SJCRH30 (cell line): ENCODE data around the gene ZFPM1. TPM values are rescaled to one million over a fixed set of nuclear protein-coding genes. Genes with fewer than 3 reads are reported as not detected.
"Not testable (repeated sequence)": the region's sequence is repeated elsewhere in the genome, so short reads cannot be mapped to it uniquely, and the experiment has no call there.

Source experiments
- DNase-seq, 2 experiments: peaks; one replicate each; pipeline ENCODE4 v3.0.0-alpha.2; 2015 to 2020
- H3K27ac ChIP-seq: fragments of 250-450 bp; sonication (Bioruptor Pico); 2 replicates; pipeline ENCODE4 v1.5.1; 2020; ENCODE audit warnings: mild to moderate bottlenecking, moderate library complexity
- H3K27me3 ChIP-seq: fragments of 250-450 bp; sonication (Bioruptor Pico); 2 replicates; pipeline ENCODE4 v1.5.1; 2020; ENCODE audit warnings: mild to moderate bottlenecking, moderate library complexity
- H3K36me3 ChIP-seq: fragments of 250-450 bp; sonication (Bioruptor Pico); 2 replicates; pipeline ENCODE4 v1.5.1; 2020; ENCODE audit warnings: mild to moderate bottlenecking, moderate library complexity
- H3K4me1 ChIP-seq: fragments of 250-450 bp; sonication (Bioruptor Pico); 2 replicates; pipeline ENCODE4 v1.5.1; 2020; ENCODE audit warnings: mild to moderate bottlenecking, moderate library complexity
- H3K4me3 ChIP-seq: fragments of 250-450 bp; sonication (Bioruptor Pico); 2 replicates; pipeline ENCODE4 v1.5.1; 2020; ENCODE audit warnings: mild to moderate bottlenecking, moderate library complexity
- H3K9me3 ChIP-seq: fragments of 250-450 bp; sonication (Bioruptor Pico); replicated peaks from 2 replicates; pipeline ENCODE4 v1.5.1; 2020; ENCODE audit warnings: mild to moderate bottlenecking, moderate library complexity
- total RNA-seq: library from RNA; depleted of rRNA; stranded (reverse); fragments of >200 nt; shearing (Covaris generic); gene quantifications from 2 replicates; pipeline ENCODE4 v1.2.3, GENCODE V29; 2014

Gene ZFPM1
- total RNA-seq, 1 experiment from 2014 or later: 0.85 TPM

DNA sequence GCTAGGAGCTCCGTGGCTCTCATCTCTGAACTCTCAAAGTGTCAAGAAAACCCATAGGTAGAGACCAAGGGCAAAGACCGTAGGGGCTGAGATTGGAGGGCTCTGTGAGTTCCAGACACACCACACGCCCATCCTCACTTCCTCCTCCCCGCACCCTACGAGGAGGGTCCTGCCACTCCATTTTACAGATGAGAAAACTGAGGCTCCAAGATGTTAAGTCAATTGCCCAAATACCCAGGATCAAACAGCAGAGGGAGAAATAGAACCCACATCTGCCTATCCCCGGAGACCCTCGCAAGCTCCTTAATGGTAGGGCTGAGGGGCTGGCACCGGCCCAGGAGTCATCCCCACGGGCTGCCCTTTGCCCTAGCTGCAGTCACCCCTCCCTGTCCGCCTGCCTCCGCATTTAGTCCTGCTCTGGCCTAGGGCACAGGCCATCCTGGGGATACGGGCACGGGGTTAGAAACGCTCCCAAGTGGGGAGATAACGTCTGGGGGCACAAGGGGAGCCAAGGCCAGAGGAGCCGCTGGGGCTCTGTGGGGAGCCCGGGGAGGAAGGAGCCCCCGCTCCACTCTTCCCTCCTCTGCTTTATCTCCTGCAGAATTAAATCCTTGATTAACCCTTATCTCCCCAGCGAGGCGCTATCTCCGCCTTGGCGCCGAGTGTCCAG is 63.0 kb downstream of the ZFPM1 start:
- peaks cover under 1% of the 10 kb centered on the region; the same call in 1 of the 2 replicates for H3K4me1 ChIP-seq
- no peak overlapping the region for H3K27ac ChIP-seq
- no peaks in the 10 kb centered on the region for H3K27me3 ChIP-seq
- no peaks in the 10 kb centered on the region for H3K36me3 ChIP-seq
- no peak overlapping the region for H3K4me3 ChIP-seq
- H3K9me3 ChIP-seq: no peaks in the 10 kb centered on the region
- no peak for DNase-seq

DNA sequence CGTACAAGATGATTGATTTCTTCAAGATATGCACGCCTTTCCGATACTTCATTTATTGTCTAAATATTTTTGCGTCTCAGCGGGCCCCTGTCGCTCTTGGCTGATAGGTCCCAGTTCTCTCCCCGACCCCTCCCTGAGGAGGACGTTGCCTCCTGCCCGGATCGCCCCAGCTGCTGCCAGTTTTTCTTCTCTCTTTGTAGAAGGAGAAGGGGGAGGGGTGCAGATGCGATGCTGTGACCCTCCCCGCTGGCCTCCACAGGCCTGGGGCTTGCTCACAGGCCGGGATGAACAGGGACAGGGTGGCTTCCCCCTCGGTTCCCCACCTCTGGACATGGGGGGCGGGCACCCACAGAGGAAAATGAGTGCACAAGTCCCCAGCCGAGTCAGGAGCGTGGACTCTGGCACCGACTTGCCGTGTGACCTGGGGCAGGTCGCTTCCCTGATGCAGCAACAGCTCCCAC is 63.6 kb downstream of the ZFPM1 start:
- Histone ChIP-seq H3K9me3 (no peaks in the 10 kb centered on the region), H3K4me3 (no peak overlapping the region), H3K36me3 (no peaks in the 10 kb centered on the region), H3K27ac (no peak overlapping the region), H3K27me3 (no peaks in the 10 kb centered on the region), H3K4me1 (no peaks in the 10 kb centered on the region)
- no peak for DNase-seq

DNA sequence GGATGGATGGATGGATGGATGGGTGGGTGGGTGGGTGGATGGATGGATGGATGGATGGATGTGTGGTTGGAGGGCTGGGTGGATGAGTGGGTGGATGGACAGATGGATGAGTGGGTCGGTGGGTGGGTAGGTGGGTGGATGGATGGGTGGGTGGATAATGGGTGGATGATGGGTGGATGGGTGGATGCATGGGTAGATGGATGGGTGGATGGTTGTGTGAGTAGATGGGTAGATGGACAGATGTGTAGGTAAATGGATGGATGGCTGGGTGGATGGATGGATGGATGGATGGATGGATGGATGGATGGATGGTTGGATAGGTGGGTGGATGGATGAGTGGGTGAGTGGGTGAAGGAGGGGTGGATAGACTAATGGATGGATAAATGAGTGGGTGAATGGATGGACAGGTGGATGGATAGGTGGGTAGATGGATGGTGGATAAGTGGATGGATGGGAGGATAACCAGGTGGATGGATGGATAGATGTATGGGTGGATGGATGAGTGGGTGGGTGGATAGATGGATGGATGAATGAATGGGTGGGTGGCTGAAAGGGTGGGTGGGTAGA is 64.2 kb downstream of the ZFPM1 start:
- H3K4me3 ChIP-seq, H3K9me3 ChIP-seq, H3K27me3 ChIP-seq, DNase-seq, H3K36me3 ChIP-seq, H3K4me1 ChIP-seq, H3K27ac ChIP-seq: not testable (repeated sequence)

DNA sequence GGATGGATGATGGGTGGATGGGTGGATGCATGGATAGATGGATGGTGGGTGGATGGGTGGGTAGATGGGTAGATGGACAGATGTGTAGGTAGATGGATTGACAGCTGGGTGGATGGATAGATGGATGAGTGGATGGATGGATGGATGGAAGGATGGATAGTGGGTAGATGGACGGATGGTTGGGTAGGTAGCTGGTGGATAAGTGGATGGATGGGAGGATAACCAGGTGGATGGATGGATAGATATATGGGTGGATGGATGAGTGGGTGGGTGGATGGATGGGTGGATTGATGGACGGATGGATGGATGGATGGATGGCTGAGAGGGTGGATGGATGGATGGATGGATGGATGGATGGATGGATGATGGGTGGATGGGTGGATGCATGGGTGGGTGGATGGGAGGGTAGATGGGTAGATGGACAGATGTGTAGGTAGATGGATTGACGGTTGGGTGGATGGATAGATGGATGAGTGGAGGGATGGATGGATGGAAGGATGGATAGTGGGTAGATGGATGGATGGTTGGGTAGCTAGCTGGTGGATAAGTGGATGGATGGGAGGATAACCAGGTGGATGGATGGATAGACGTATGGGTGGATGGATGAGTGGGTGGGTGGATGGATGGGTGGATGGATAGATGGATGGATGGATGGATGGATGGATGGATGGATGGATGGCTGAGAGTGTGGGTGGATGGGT is 65.5 kb downstream of the ZFPM1 start:
- H3K27me3 ChIP-seq, H3K36me3 ChIP-seq, H3K27ac ChIP-seq, H3K9me3 ChIP-seq, H3K4me1 ChIP-seq, H3K4me3 ChIP-seq, DNase-seq: not testable (repeated sequence)

DNA sequence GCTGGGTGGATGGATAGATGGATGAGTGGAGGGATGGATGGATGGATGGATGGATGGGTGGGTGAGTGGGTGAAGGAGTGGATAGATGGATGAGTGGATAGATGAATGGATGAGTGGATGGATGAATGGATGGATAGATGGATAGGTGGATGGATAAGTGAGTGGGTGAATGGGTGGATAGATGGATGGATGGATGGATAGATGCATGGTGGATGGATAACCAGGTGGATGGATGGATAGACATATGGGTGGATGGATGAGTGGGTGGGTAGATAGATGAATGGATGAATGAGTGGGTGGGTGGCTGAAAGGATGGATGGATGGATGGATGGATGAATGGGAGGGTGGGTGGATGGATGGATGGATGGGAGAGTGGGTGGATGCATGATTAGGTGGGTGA is 66.2 kb downstream of the ZFPM1 start:
- DNase-seq: no peak
- Histone ChIP-seq H3K36me3 (no peaks in the 10 kb centered on the region), H3K4me1 (no peaks in the 10 kb centered on the region; the same call in 1 of the 2 replicates), H3K4me3 (no peak overlapping the region), H3K27me3 (no peaks in the 10 kb centered on the region), H3K9me3 (no peaks in the 10 kb centered on the region), H3K27ac (no peak overlapping the region)

DNA sequence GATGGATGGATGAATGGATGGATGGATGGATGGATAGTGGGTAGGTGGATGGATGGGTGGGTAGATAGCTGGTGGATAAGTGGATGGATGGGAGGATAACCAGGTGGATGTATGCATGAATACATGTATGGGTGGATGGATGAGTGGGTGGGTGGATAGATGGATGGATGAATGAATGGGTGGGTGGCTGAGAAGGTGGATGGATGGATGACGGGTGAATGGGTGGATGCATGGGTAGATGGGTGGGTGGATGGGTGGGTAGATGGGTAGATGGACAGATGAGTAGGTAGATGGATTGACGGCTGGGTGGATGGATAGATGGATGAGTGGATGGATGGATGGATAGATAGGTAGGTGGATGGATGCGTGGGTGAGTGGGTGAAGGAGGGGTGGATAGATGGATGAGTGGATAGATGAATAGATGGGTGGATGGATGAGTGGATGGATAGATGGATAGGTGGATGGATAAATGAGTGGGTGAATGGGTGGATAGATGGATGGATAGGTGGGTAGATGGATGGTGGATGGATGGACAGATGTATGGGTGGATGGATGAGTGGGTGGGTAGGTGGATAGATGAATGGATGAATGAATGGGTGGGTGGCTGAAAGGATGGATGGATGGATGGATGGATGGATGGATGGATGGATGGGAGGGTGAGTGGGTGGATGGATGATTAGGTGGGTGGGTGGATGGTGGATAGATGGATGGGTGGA is 67.0 kb downstream of the ZFPM1 start:
- no peak overlapping the region for H3K4me3 ChIP-seq
- no peaks in the 10 kb centered on the region; the same call in 1 of the 2 replicates for H3K4me1 ChIP-seq
- DNase-seq: no peak
- no peaks in the 10 kb centered on the region for H3K9me3 ChIP-seq
- no peaks in the 10 kb centered on the region for H3K27me3 ChIP-seq
- H3K36me3 ChIP-seq: no peaks in the 10 kb centered on the region
- no peak overlapping the region for H3K27ac ChIP-seq

DNA sequence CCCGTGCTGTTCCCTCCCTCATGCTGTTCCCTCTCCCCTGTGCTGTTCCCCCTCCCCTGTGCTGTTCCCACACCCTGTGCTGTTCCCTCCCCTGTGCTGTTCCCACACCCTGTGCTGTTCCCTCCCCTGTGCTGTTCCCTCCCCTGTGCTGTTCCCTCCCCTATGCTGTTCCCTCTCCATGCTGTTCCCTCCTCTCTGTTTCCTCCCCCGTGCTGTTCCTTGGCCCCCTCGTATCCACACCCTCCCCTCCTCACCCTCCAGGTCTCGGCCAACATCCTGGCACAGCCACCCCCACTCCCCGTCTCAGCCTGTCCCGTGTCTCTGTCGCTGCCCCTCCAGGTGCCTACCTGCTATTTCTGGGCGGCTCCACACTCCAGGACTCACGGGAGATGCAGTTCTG is 68.6 kb downstream of the ZFPM1 start:
- no peak overlapping the region for H3K4me3 ChIP-seq
- H3K4me1 ChIP-seq: no peaks in the 10 kb centered on the region; the same call in 1 of the 2 replicates
- no peak for DNase-seq
- H3K27ac ChIP-seq: no peak overlapping the region
- H3K9me3 ChIP-seq: no peaks in the 10 kb centered on the region
- H3K36me3 ChIP-seq: no peaks in the 10 kb centered on the region
- H3K27me3 ChIP-seq: no peaks in the 10 kb centered on the region

DNA sequence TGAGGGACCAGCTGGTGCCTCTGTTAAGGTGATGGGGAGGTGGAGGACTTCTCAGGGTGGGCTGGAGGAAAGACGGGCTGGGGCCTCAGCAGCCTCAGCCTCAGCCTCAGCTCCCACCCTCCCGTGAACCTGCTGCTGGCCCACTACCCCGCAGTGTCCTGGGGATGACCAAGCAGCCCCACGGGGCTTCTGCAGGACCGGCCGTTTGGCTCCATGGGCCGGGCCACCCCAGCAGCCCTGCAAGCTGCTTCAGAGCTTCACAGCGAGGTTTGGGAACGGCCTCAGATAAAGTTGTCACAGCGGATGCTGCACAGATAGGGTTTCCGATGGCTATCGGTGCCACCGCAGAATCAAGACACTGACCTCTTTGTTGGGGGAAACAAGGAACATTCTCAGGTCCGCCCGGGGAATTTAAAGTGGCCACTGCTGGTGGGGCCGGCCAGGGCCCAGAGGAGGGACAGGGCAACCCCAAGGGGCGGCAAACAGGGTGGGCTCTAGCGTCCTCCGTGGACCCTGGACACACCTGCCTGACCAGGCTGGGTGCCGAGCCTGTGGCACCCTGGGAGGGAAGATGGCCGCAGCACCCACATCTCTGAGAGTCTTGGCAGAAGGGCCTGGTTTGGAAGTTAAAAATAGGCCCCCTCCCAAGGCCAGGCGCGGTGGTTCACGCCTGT is 69.3 kb downstream of the ZFPM1 start:
- Histone ChIP-seq H3K9me3 (no peaks in the 10 kb centered on the region), H3K36me3 (no peaks in the 10 kb centered on the region), H3K27ac (no peak overlapping the region), H3K4me1 (peaks cover 2% of the 10 kb centered on the region; the same call in 1 of the 2 replicates), H3K27me3 (no peaks in the 10 kb centered on the region), H3K4me3 (no peak overlapping the region)
- peak; percentile 46 to 65 for DNase-seq

DNA sequence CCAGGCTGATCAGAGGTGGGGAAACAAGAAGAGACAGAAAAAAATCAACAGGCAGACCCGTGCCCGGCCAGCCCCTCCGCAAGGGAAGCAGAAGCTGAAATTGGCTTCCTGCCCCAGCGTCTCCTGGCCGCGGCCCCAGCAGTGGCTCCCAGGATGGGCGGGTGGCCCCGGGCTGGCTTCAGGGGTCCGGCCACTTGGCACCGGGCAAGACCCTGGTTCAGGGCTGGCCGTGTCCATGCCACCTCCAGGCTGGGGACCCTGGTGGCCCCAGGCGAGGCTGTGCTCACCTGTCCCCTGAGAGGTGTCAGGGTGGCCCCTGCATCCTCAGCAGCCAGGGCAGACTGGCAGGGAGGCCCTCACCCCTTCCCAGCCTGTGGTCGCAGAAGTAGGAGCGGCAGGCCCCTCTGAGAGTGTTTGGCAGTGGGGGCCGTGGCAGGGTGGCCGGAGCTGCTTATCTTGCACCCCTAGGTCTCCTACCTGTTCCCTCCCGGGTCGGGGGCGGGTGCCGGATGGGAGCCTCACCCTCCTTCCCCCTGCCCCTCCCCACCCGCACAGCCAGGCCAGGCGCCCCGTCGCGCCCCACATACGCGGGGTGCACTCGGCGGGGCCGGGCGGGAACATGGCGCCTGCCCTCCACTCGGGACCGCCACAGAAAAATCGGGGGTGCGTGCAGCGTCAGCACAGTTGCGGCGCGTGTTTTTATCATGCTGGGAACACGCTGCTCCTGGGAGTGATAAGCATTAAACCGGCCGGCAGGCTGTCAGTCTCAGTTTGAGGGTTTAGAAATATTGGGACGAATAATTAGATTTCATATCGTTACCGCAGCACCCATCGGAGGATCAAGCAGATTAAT is 70.5 kb downstream of the ZFPM1 start:
- Histone ChIP-seq H3K9me3 (no peaks in the 10 kb centered on the region), H3K4me3 (no peak overlapping the region), H3K27ac (no peak overlapping the region), H3K27me3 (no peaks in the 10 kb centered on the region), H3K4me1 (peaks cover 4% of the 10 kb centered on the region; the same call in 1 of the 2 replicates), H3K36me3 (no peaks in the 10 kb centered on the region)
- no peak for DNase-seq

DNA sequence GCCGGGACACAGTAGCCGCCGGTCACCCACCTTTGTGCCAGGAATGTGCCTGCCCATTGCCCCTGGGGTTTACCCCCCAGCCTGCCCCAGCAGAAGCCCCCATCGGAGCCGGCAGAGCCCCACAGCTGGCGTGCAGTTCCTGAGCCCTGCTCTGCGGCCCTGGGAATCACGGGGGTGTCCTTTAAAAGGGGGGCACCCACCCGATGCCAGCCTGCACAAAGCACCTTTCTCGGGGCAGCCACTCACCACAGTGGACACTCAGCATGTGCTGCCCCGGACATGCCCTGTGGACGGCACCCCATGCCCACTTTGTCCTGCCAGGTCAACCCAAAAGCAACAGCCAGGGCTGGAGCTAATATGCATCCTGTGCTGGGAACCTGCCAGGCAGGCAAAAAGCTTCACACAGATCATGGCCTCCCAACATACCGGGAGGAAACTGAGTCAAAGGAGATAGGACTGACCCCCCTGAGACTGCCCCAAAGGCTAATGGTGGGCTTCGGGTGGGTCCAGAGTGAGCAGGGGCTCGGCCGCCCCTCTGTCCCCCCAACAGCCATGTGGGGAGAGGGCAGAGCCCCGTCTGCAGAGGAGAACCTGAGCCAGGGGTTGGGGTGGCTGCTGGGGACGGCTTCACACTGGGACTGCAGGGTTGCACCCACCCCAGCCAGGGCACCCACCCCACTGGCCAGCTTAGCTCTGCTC is 71.3 kb downstream of the ZFPM1 start:
- Histone ChIP-seq H3K36me3 (no peaks in the 10 kb centered on the region), H3K27me3 (no peaks in the 10 kb centered on the region)
- DNase-seq: no peak

DNA sequence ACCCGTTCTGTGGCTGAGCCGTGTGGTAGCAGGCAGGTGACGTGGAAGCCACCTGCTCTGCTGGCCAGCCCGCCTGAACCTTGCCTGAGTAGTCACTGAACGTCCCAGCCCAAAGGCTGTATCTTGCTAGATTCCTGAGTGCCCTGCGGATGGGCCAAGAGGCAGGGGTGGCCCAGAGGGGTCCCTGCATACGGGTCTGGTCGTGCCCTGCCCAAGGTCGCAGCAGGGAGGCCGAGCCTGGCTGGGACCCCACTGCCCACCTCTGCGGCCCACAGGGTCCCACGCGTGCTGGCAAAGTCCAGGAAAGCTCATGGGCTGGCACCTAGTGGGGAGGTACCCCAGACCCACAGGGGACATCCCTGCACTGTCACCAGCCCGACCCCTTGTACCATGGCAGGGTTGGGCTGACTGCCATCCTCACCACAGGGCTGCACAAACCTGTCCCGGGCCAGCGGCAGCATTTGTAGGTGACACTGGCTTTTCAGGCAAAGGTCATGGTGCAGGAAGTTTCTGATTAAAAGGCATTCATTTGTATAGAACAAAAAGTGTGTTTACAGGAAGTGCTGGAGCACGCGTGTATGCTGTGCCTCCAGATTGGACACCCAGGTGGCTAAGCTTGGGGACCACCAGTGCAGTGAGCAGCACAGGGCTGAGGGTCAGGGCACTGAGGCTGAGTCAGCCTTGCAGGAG is 72.0 kb downstream of the ZFPM1 start:
- H3K27me3 ChIP-seq: no peaks in the 10 kb centered on the region
- no peak overlapping the region for H3K27ac ChIP-seq
- DNase-seq: no peak
- H3K9me3 ChIP-seq: no peaks in the 10 kb centered on the region
- peaks cover 4% of the 10 kb centered on the region; the same call in 1 of the 2 replicates for H3K4me1 ChIP-seq
- H3K4me3 ChIP-seq: no peak overlapping the region
- no peaks in the 10 kb centered on the region for H3K36me3 ChIP-seq

More for the DNA sequence above, 71.3 kb downstream of the ZFPM1 start:
- Histone ChIP-seq H3K9me3 (no peaks in the 10 kb centered on the region), H3K27ac (no peak overlapping the region), H3K4me1 (peaks cover 4% of the 10 kb centered on the region; the same call in 1 of the 2 replicates), H3K4me3 (no peak overlapping the region)

DNA sequence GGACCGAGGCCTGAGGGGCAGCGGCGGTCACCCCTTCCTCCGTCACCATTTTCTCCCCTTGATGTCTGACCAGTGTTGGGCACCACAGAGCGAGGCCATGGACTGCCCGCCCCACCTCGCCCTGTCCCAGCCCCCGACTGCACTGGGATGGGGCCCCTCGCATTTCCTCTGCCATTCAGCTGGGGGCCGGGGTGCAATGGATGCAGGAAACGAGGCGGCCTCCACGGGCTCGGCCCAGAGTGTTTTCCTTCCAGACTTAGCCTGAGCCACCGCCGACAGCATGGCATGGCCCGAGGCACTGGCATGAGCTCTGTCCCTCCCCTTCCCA is 72.5 kb downstream of the ZFPM1 start:
- no peak for DNase-seq
- H3K4me3 ChIP-seq: no peak overlapping the region
- peaks cover 4% of the 10 kb centered on the region; the same call in 1 of the 2 replicates for H3K4me1 ChIP-seq
- no peaks in the 10 kb centered on the region for H3K27me3 ChIP-seq
- no peak overlapping the region for H3K27ac ChIP-seq
- H3K9me3 ChIP-seq: no peaks in the 10 kb centered on the region
- H3K36me3 ChIP-seq: no peaks in the 10 kb centered on the region
